Measurements from ENCODE around the gene SLC12A8.

Gene SLC12A8

GRCh38 chr3:125073390-125073905 lies 139.1 kb downstream of the SLC12A8 start:
- no peak for DNase-seq (ENCODE audit: low spot score)

GRCh38 chr3:125072749-125073389 lies 139.7 kb downstream of the SLC12A8 start:
- no peak for DNase-seq (ENCODE audit: low spot score)

- no peak for DNase-seq (ENCODE audit: low spot score)
Observed at GRCh38 chr3:125072301-125072700, 140.2 kb downstream of the SLC12A8 start.

DNA sequence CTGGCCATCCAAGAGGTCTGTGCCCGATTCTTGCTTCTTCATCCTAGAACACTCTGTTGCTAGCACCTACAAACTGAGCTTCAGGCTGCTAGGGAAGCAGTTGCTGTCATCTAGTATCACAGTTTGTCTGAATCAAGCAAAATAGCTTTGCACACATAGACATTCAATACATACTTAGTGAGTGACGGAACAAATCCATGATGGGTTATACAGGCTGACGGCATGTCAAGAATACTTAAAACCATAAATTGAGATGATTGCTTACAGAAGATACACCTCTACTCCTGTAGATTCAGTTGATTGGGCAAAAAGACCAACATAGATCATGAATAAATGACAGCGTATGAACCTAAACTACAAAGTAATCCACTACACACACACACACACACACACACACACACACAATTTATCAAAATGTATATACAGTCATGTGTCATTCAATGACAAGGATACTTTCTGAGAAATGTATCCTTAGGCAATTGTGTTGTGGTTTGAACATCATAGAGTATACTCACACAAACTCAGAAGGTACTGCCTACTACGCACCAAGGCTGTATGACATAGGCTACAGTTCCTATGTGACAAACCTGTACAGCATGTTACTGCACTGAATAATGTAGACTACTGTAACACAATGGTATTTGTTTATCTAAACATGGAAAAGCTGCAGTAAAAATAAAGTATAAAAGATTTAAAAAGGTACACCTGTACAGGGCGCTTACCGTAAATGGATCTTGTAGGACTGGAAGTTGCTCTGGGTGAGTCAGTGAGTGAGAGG lies 142.4 kb downstream of the SLC12A8 start:
- no peak for DNase-seq (ENCODE audit: low spot score)

GRCh38 chr3:125069452-125069851 lies 143.1 kb downstream of the SLC12A8 start:
- no peak for DNase-seq (ENCODE audit: low spot score)

DNA sequence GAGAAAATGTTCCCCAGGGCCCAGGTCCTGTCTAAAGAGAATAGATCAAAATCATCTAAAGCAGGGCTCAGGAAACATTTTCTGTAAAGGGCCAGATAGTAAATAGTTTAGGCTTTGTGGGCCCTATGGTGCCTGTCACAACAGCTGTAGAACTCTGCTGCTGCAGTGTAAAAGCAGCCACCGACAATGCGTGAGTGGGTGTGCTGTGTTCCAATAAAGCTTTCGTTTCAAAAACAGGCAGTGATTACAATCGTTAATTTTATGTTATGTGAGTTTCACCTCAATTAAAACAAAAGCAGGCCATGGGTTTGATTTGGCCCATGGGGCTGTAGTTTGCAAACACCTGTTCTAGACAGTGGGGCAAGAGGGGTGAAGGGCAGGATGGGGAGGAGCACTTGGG lies 144.3 kb downstream of the SLC12A8 start:
- DNase-seq (ENCODE audit: low spot score), result no peak

GRCh38 chr3:125067225-125067624 lies 145.3 kb downstream of the SLC12A8 start:
- no peak for DNase-seq (ENCODE audit: low spot score)

GRCh38 chr3:125062904-125063618 lies 149.5 kb downstream of the SLC12A8 start:
- no peak for DNase-seq (ENCODE audit: low spot score)

- DNase-seq (ENCODE audit: low spot score), result no peak
Observed at GRCh38 chr3:125061646-125062045, 150.9 kb downstream of the SLC12A8 start.

- DNase-seq (ENCODE audit: low spot score), result no peak
Observed at GRCh38 chr3:125061170-125061569, 151.4 kb downstream of the SLC12A8 start.

GRCh38 chr3:125059488-125060245 lies 152.9 kb downstream of the SLC12A8 start:
- no peak for DNase-seq (ENCODE audit: low spot score)

GRCh38 chr3:125058959-125059358 lies 153.6 kb downstream of the SLC12A8 start:
- DNase-seq (ENCODE audit: low spot score), result no peak

- DNase-seq (ENCODE audit: low spot score), result no peak
Observed at GRCh38 chr3:125058529-125058928, 154.0 kb downstream of the SLC12A8 start.

GRCh38 chr3:125057186-125057850 lies 155.2 kb downstream of the SLC12A8 start:
- DNase-seq (ENCODE audit: low spot score), result no peak

- peak; percentile 68 for DNase-seq (ENCODE audit: low spot score)
Observed at GRCh38 chr3:125055913-125056745, 156.4 kb downstream of the SLC12A8 start, which contains the start of gene HEG1. Gene HEG1, minus strand, starts transcription at chr3:125055997. Its CDS starts 107 bp downstream, at chr3:125055890.

DNA sequence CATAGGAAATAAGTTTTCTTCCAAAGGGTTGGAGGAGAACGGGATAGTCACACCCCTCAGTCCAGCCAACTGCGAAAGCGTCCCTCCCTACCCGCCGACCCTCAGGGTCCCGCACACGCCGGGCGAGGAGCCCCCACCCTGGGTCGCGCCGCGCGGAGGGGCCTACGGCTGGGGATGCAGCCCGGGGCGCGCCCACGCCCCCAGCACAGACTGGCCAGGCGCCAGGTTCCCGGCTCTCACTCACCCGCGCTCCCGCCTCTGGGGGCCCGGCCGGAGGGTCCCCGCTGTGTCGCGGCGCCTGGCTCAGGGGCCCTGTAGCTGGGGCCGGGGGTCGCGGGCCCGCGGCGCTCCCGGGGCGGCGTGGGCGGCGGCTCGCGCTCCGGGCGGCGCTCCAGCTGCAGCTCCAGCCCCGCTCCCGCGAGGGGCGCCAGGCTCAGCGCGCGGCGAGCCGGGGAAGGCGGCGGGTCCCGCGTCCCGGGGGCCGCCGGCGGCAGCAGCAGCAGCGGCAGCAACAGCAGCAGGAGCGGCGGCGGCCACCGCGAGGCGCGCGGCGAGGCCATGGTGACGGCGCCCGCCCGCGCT lies 157.1 kb downstream of the SLC12A8 start:
- DNase-seq (ENCODE audit: low spot score), result no peak

DNA sequence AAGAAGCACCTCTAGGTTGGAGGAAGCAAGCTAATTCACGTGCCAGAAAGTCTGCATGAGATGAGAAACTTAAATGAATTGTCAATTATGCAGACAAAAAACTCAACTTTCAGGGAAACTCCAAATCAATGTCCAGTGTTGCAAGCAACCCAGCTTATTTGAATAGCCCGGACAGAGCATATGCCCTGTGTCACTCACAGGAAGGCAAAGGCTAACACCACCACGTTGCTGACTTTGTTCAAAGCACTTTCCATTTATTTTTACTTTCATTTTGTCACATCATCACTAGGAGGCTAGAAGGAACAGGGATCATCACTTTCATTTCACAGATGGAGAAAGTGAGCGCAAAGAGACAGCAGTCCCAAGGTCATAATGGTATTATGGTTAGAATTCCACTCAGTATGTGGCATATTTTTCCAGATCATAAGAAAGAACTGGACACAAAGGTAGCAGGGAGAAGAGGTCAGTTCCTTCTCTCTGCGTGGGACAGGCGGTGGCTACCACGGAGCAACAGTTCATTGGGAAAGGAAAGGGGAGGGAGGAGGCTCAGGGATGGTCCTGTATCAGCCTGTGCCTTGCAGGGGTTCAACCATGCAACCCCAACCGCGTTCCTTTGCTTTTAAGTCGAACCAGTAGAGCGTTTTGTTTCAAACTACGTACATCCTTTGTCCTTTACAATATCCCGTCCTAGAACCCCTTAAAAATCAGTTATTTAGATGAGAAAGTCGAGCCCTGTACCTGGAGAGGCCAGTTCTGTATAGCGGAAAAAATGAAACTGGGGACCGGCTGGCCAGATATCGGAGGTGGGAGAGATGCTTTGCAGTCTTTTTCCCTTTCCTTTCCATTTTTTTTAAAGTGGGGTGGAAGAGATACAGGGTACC lies 157.9 kb downstream of the SLC12A8 start:
- DNase-seq (ENCODE audit: low spot score), result peak; percentile 39

- DNase-seq (ENCODE audit: low spot score), result no peak
Observed at GRCh38 chr3:125054062-125054448, 158.5 kb downstream of the SLC12A8 start.

DNA sequence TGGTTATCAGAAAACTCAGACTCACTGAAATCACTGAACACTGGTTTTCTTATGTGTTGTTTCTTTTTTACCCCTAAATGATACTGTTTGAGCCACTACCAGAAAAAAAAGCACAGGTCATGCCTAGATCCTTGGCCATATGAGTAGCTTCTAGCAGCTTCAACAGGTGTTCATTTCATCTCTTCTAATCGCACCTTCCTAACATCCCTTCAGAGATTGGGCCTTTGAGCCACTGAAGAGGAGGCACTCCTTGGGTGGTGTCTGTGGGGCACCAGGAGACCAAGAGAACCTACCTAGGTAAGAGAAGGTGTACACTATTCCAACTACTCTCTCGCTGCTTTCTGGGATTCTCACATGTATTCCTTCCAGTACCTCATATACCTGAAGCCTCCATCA lies 159.2 kb downstream of the SLC12A8 start:
- no peak for DNase-seq (ENCODE audit: low spot score)
